HG03066 (cell line): ENCODE results near the gene GPR132.
A peak's percentile ranks its signal among the peaks of the same experiment; 100 is the strongest.
"Not testable (repeated sequence)": the region's sequence is repeated elsewhere in the genome, so short reads cannot be mapped to it uniquely, and the experiment has no call there.

Experiments
- ATAC-seq: cut with Tn5 transposase; IDR thresholded peaks from one replicate; pipeline ENCODE4 v1.9.1; 2021; ENCODE audit warnings: low read depth; ENCODE audit not compliant: unreplicated experiment

Gene GPR132

GRCh38 chr14:105065280-105066228 lies at the start of gene GPR132:
Gene GPR132 (minus strand): TSS chr14:105065430. CDS start chr14:105055420, 10,010 bp downstream.
- peak; percentile 43 for ATAC-seq

GRCh38 chr14:105109243-105109642 lies 44.0 kb upstream of the GPR132 start:
- ATAC-seq: not testable (repeated sequence)

- no peak for ATAC-seq
Observed at GRCh38 chr14:105108516-105108864, 43.3 kb upstream of the GPR132 start.

GRCh38 chr14:105107781-105108515 lies 42.7 kb upstream of the GPR132 start:
- ATAC-seq: no peak

- no peak for ATAC-seq
Observed at GRCh38 chr14:105107351-105107750, 42.1 kb upstream of the GPR132 start.

- no peak for ATAC-seq
Observed at GRCh38 chr14:105105158-105105557, 39.9 kb upstream of the GPR132 start.

- no peak for ATAC-seq
Observed at GRCh38 chr14:105102893-105103292, 37.7 kb upstream of the GPR132 start.

GRCh38 chr14:105102361-105102870 lies 37.2 kb upstream of the GPR132 start:
- no peak for ATAC-seq

GRCh38 chr14:105100910-105101309 lies 35.7 kb upstream of the GPR132 start:
- ATAC-seq: no peak

GRCh38 chr14:105099778-105100177 lies 34.5 kb upstream of the GPR132 start:
- ATAC-seq: no peak

- no peak for ATAC-seq
Observed at GRCh38 chr14:105098316-105098715, 33.1 kb upstream of the GPR132 start.

GRCh38 chr14:105097794-105098127 lies 32.5 kb upstream of the GPR132 start:
- no peak for ATAC-seq

- no peak for ATAC-seq
Observed at GRCh38 chr14:105096206-105096875, 31.1 kb upstream of the GPR132 start.

GRCh38 chr14:105095236-105095805 lies 30.1 kb upstream of the GPR132 start:
- no peak for ATAC-seq

GRCh38 chr14:105094193-105094907 lies 29.1 kb upstream of the GPR132 start:
- ATAC-seq: no peak

GRCh38 chr14:105093431-105094192 lies 28.4 kb upstream of the GPR132 start:
- peak; percentile 63 for ATAC-seq

- ATAC-seq: peak; percentile 26
Observed at GRCh38 chr14:105093038-105093430, 27.8 kb upstream of the GPR132 start.

- ATAC-seq: no peak
Observed at GRCh38 chr14:105092171-105093037, 27.2 kb upstream of the GPR132 start.
